Ecto neural progenitor cell (in vitro differentiated cells): Measurements from ENCODE around the gene FXYD6.

Source experiments
- DNase-seq: peaks from one replicate; pipeline ENCODE4 v3.0.0-alpha.2; 2018; ENCODE audit warnings: low spot score

FXYD6 gene

GRCh38 chr11:117910525-117910924, 34.1 kb upstream of the FXYD6 start:
- DNase-seq = no peak

DNA sequence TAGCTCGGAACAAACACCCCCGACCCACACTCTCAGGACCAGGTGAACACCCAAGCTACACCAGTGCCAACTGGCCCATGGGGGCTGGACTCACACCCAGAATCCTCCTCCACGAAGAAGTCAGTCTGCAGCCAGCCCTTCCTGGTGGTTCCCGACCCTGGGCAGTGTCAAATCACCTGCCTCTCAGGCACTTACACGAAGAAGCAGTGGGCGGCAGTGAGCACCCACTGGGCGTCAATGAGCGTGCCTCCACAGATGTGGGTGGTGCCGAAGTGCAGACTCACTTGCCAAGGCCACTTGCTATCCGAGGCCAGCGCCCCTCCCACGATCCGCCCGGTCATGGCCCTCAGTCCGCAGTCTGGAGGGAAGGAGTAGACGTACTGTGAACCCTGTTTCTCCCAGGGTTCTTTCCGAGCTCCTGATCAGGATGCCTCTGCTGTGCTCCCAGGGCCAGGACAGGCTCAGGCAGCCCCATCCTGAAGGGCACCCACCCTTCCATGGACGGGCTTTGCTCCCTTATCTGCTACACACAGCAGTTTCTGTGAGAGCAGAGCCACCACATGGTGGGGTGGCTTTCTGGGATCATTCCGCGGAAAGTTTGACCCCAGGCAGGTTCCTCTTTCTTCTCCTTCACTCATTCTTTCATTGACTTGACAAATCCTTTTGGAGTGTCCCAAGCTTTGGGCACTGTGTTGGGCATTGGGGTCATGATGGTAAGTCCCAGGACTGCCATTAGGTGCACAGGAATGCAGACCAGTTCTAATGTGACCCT, 33.3 kb upstream of the FXYD6 start:
- no peak for DNase-seq

- DNase-seq = no peak
These were observed 32.6 kb upstream of the FXYD6 start for GRCh38 chr11:117908959-117909610.

GRCh38 chr11:117908109-117908895, 31.8 kb upstream of the FXYD6 start:
- no peak for DNase-seq

- peak; percentile 88 for DNase-seq
These were observed 31.0 kb upstream of the FXYD6 start for GRCh38 chr11:117907276-117908108.

DNA sequence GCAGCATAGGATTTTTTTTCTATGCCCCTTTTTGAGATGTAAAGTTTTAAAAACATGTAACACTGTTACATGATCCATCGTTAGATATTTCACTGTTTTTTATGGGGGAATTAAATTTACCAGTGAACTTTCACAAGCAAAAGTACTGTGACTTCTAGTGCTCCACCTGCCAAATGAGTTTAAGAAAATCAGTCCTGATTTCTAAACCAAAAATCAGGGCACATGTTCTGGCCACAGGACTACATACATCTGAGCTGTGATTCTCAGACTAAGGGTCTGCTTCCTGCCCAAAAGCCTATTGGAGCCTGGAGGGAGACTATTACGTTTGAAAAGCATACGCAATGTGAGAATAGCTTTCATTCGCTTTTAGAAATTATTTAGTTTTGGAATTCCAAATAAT, 30.3 kb upstream of the FXYD6 start:
- DNase-seq = no peak

- DNase-seq = no peak
These were observed 29.7 kb upstream of the FXYD6 start for GRCh38 chr11:117906126-117906525.

- no peak for DNase-seq
These were observed 29.1 kb upstream of the FXYD6 start for GRCh38 chr11:117905524-117905923.

DNA sequence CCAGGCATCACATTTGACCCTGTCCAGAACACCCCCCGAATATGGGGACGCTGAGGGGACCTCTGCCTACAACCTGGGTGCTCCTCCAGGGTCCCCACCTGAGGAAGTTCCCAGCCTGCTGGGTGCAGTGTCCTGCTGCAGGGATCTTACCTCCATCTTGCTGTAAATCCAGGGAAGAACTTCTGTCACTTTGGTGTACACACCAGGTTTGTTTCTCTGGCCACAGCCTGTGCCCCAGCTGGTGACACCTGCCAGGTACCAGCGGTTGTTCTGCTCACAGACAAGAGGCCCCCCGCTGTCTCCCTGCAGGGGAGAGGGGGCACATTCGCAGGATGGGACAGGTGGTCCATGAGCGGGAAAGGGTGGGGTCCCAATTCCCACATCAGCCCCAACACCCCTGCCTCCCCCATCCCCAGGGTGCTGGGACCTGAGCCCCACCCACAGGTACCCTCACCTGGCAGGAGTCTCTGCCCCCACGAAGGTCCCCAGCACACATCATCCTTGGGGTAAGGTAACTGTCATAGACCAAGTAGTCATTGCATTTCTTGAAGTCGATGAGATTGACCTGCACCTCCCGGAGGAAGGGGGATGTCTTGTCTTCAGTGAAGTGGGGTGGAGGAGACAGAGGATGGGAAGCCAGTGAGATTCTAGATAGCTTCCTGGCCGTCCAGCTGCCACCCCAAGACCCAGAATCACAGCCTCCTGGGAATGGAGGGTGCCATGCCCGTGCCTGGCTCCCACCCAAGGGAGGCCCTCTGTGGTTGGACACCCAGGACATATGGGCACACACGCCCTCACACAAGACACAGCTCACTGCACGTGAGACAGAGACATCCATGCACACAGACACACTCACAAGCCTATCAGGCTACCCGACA, 27.3 kb upstream of the FXYD6 start:
- no peak for DNase-seq

DNA sequence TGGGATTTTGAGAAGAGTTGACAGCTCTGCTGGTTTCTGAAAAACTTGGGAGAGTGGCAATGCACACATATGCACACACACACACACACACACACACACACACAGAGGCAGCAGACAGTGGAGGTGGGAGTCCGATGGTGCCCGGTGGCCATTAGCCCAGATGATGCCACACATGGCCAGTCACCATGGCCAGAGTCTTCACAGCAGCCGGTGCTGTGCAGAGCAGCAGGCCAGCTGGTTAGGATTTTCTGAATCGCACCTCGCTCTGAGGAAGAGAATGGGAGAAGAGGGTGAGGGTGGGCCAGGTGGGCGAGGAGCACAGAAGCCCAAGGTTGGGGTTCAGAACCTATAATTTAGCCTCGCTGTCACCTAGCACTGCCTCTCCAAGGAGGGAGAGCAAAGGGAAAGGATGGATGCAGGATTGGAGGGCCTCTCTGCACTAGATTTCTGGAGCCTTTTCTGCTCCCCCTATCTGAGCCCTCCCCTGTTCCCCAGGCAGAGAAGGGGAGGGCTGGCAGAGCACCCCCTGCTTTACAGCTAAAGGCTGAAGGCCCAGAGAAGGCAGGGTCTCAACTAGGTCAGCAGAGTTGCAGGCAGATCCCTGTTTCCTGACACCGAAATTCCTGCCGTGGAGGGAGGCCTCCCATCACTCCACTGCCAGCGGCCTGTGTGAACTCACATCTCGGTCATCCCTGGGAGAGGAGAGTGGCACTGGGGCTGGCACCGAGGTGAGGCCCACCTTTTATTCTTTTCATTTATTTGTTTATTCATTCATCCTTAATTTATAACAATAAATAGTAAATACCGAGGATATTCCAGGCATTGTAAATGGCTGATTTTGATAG, 25.8 kb upstream of the FXYD6 start:
- no peak for DNase-seq

DNA sequence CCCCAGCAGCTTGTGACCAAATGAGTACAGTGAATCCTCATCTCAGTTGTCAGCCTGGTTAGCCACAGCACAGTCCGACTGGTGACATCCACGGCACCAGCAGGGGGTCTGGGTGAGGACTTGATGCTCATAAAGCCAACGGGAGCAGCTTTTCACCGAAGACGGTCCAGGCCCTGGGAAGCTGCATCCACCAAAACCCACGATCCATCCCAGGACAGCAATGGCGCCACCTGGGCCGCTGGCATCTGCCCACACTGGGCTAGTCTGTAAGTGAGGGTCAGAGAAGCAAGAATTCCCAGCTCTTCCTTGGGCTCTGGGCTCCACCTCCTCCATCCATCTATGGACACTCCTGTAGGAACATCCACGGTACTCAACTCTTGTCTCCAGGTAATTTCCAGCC, 25.1 kb upstream of the FXYD6 start:
- no peak for DNase-seq

- DNase-seq = no peak
These were observed 24.4 kb upstream of the FXYD6 start for GRCh38 chr11:117900720-117901440.

DNA sequence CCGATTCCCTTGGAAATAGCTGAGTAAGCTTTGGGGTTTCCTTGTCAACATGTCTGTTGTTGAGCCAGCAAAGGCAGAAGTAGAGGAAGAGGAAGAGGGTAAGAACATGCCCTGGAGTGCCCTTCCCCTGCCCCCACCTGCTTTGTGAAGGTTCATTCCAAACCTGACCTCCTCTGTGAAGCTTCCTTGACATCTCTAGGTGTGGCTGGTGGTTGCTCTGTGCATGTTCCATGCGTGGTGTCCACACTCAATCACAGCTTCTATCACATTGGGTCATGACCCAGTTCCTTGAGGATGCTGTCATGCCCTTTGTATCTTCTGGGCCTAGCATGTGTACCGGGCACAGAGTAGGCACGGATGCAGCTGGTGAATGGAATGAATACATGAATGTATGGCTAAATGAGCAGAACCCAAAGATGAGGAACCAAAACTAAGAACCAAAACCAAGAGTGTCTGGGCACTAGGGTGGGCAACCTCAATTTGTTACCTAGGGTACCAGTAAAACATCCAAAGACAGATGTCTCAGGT, 23.7 kb upstream of the FXYD6 start:
- no peak for DNase-seq

- no peak for DNase-seq
These were observed 21.6 kb upstream of the FXYD6 start for GRCh38 chr11:117898059-117898458.

DNA sequence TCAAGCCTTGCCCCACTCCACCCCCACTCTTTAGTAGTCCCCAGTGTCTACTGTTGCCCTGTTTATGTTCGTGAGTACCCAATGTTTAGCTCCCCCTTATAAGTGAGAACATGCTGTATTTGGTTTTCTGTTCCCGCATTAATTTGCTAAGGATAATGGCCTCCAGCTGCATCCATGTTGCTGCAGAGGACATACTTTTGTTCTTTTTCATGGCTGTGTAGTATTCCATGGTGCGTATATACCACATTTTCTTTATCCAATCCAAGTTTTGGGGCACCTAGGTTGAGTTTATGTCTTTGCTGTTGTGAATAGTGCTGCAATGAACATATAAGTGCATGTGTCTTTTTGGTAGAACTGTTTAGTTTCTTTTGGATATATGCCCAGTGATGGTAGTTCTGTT, 16.2 kb upstream of the FXYD6 start:
- DNase-seq = no peak

DNA sequence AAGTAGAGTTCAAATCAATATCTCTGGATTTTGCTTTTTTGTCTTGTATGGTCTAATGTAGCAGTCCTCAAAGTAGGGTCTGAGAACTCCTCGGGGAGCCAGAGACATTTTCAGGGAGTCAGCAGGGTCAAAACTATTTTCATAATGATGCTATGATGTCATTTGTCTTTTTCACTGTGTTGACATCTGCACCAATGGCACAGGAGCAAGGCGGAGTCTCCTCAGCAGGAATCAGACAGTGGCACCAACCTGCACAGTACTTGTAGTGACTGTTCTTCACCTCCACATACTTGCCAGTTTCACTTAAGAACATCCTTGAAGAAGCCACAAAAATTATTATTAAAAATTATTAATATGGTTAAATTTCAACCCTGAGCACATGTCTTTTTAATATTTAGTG, 14.9 kb upstream of the FXYD6 start:
- no peak for DNase-seq

DNA sequence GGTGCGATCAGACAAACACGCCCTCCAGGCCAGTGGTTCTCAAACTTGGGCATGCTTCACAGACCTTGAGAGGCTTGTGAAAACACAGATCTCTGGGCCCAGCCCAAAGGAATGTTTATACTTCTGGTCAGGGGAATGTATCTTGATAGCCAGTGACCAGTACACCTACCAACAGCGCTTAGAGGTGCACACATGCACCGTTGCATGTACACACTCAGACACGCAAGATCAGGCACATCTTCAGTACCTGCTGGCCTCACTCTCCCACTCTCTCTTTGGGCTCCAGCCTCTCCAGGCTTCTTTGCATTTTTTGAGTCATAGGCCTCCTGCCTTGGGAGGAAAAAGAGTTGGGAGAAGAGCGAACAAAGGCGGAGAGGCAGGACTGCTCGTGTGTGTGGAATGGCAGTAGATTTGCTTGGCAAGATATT, 11.7 kb upstream of the FXYD6 start:
- DNase-seq = no peak

DNA sequence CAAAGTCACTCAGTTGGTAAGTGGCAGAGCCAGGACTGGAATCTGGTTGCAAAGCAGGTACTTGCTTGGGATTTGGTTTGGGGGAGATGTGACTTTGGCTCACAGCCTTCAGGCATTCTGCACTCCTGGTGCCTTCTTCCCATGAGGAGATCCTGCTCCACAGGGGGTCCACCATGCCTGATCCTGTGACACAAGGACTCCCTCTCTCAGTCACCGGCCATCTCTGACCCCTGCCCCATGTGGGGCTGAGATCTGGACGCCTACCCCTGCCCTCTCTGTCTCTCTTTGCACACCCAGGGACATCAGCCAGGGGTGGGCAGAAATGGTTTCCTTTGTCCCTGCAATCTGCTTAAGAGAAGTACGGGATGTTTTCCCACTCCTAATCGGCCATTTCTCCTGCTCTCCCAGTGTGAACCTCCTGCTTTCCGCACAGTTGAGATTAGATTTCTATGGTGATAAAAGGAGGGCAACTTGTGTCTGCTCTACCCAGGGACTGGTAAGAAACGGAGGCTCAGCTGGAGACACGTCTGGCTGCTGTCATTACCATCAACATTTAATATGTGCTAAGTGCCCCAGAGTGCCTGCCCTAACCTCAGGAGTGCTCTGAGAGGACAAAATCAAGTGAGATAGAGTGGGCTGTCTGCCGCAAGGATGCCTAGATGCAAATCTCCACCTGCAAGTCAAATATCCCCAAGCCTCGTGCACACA, 11.1 kb upstream of the FXYD6 start:
- DNase-seq = no peak

- DNase-seq = no peak
These were observed 9.3 kb upstream of the FXYD6 start for GRCh38 chr11:117885777-117886176.
